ENCODE measurements around the gene CNOT11.
"Not testable (repeated sequence)": the region's sequence is repeated elsewhere in the genome, so short reads cannot be mapped to it uniquely, and the experiment has no call there.

Gene CNOT11

DNA sequence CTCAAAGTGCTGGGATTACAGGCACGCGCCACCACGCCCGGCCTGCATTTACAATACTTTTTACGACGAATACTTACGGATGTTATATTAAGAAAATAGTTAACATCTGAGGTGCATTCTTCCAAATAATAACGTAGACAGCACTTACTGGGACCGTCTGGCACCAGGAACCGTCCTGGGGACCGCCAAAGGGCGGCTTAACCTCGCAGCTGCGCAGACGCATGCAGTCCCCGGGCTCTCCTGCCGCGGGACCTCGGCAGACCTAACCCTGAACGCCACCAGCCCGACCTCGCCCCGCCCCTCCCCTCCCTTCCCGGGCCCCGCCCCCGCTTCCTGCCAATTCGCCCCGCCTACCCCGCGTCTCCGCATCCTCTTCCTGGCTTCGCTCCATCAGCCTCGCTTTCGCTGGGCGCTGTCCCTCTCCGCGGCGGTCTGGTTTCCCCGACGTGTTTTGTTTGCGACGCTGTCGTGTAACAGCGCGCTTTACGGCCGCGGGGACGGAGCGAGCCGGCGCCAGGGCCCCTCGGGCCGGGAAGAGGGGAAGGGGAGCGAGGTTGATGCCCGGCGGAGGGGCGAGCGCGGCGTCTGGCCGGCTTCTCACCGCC lies at the start of gene CNOT11:
CNOT11 (plus strand) TSS at position 479 of the 605 bp plus-strand sequence; CDS start at position 558, 79 bp downstream.
- TF ChIP-seq, protein P1, sequence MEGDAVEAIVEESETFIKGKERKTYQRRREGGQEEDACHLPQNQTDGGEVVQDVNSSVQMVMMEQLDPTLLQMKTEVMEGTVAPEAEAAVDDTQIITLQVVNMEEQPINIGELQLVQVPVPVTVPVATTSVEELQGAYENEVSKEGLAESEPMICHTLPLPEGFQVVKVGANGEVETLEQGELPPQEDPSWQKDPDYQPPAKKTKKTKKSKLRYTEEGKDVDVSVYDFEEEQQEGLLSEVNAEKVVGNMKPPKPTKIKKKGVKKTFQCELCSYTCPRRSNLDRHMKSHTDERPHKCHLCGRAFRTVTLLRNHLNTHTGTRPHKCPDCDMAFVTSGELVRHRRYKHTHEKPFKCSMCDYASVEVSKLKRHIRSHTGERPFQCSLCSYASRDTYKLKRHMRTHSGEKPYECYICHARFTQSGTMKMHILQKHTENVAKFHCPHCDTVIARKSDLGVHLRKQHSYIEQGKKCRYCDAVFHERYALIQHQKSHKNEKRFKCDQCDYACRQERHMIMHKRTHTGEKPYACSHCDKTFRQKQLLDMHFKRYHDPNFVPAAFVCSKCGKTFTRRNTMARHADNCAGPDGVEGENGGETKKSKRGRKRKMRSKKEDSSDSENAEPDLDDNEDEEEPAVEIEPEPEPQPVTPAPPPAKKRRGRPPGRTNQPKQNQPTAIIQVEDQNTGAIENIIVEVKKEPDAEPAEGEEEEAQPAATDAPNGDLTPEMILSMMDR (IDR thresholded peaks at IDR 0.05; ENCODE audit: low read depth, low read length, missing control alignments), result no peak
- H3K4me3 ChIP-seq (ENCODE audit: low read depth, low read length), result peak within 1 kb of the TSS; percentile 78
- peak; percentile 95 for DNase-seq (ENCODE audit: low read depth)

GRCh38 chr2:101204400-101205115 lies 48.1 kb upstream of the CNOT11 start:
- no peak for DNase-seq (ENCODE audit: low read depth)
- H3K4me3 ChIP-seq (ENCODE audit: low read depth, low read length), result no peak overlapping the region
- TF ChIP-seq, protein P1 (IDR thresholded peaks at IDR 0.05; ENCODE audit: low read depth, low read length, missing control alignments), result peak; percentile 1

DNA sequence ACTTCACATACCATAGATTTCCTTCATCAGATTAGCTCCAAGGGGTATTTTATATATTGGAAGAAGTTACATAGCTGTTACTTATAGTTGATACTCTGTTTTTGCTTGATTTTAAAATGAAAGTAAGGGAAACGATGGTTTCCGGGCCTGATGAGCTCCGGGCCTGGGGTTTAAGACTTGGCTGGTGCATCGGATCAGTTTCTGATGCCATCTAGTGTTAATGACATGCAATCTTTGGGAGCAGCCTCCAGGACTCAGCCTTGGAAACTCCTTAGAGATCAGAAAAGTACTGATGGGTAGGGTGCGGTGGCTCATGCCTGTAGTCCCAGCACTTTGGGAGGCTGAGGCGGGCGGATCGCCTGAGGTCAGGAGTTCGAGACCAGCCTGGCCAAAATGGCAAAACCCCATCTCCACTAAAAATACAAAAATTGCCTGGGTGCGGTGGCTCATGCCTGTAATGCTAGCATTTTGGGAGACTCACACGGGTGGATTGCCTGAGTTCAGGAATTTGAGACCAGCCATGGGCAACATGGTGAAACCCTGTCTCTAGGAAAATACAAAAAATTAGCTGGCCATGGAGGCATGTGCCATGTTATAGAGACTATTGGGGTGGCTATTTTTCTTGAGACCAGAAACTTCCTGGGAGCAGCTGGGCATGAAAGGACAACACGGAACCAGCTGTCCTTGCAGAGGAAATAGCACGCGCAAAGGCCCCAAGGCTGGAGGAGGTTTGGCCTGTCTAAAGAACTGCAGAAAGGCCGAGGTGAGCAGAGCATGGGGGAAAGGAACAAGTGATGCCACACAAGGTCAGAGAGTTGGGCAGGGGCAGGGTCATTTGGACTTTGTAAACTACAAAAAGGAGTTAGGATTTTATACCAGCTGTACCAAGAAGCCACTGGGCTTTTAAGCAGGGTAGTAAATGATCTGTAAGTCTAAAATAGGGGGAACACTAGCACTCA lies 46.9 kb upstream of the CNOT11 start:
- no peak overlapping the region for H3K4me3 ChIP-seq (ENCODE audit: low read depth, low read length)
- DNase-seq (ENCODE audit: low read depth), result no peak
- TF ChIP-seq, protein P1 (IDR thresholded peaks at IDR 0.05; ENCODE audit: low read depth, low read length, missing control alignments), result peak; percentile 31

GRCh38 chr2:101208830-101209229 lies 43.9 kb upstream of the CNOT11 start:
- no peak overlapping the region for H3K4me3 ChIP-seq (ENCODE audit: low read depth, low read length)
- no peak for DNase-seq (ENCODE audit: low read depth)
- TF ChIP-seq, protein P1 (IDR thresholded peaks at IDR 0.05; ENCODE audit: low read depth, low read length, missing control alignments), result no peak

GRCh38 chr2:101219246-101219645 lies 33.4 kb upstream of the CNOT11 start:
- DNase-seq (ENCODE audit: low read depth), result no peak
- no peak overlapping the region for H3K4me3 ChIP-seq (ENCODE audit: low read depth, low read length)
- TF ChIP-seq, protein P1 (IDR thresholded peaks at IDR 0.05; ENCODE audit: low read depth, low read length, missing control alignments), result no peak

DNA sequence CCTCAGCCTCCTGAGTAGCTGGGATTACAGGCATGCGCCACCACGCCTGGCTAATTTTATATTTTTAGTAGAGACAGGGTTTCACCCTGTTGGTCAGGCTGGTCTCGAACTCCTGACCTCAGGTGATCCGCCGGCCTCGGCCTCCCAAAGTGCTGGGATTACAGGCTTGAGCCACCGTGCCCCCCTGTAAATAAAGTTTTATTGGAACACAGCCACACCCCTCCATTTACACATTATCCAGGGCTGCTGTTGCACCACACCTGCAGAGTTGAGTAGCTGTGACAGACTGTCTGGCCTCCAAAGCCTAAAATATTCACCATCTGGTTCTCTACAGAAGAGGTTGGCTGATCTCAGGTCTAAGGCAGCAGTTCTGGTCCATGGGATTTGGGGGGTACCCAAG lies 32.6 kb upstream of the CNOT11 start:
- not testable (repeated sequence) for DNase-seq (ENCODE audit: low read depth); H3K4me3 ChIP-seq (ENCODE audit: low read depth, low read length)

GRCh38 chr2:101223814-101224231 lies 28.9 kb upstream of the CNOT11 start:
- no peak overlapping the region for H3K4me3 ChIP-seq (ENCODE audit: low read depth, low read length)
- TF ChIP-seq, protein P1 (IDR thresholded peaks at IDR 0.05; ENCODE audit: low read depth, low read length, missing control alignments), result no peak
- peak; percentile 86 for DNase-seq (ENCODE audit: low read depth)

Data from GM12864 (cell line).